ENCODE results near the gene PRSS23. TPM values are rescaled to one million over a fixed set of nuclear protein-coding genes. Genes with fewer than 3 reads are reported as not detected.

PRSS23 gene, protein sequence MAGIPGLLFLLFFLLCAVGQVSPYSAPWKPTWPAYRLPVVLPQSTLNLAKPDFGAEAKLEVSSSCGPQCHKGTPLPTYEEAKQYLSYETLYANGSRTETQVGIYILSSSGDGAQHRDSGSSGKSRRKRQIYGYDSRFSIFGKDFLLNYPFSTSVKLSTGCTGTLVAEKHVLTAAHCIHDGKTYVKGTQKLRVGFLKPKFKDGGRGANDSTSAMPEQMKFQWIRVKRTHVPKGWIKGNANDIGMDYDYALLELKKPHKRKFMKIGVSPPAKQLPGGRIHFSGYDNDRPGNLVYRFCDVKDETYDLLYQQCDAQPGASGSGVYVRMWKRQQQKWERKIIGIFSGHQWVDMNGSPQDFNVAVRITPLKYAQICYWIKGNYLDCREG
- 102 and 104 TPM in 2 replicates for total RNA-seq

DNA sequence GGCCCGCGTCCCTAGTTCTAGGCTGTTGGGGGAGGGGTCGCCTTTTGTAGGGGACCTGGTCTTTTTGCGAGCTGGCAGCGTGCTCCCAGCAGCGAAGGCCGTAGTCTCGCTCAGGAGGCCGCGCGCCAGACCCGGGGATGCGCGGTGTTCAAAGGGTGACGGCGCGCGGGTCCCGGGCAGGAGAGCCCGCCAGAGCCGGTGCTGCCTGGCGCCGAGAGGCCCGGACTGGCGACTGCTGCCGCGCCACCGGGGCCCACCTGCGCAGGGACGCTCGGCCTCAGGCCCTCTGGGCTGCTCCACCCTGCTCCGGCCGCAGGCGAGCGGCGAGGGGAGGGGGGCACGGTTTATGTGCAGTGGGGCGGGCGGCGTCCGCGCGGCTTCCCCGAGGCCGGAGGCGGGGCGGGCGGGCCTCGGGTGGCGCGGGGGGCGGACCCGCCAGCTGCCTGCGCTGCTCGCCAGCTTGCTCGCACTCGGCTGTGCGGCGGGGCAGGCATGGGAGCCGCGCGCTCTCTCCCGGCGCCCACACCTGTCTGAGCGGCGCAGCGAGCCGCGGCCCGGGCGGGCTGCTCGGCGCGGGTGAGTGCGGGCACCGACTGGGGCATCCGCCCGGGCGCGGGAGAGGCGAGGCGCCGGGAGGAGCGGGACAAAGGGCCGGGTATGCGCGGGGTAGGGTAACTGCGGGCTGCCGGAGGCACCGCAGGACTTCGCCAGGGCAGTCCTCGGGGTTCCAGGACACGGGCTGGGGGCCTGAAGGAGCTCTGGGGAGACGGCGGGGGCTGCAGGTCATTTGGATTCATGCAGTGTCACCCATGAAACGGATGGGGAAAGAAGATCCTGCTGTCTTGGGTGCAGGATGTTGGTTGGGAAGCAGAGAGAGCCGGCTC, at the start of gene PRSS23:
Gene PRSS23, plus strand, starts transcription at position 467 of the 884 bp plus-strand sequence. CDS start 7,102 bp downstream, outside the sequence.

Other genes with a start within 250 kb of the PRSS23 start
- 11.1 and 12.4 TPM in 2 replicates for gene ME3, start 127.9 kb upstream of the PRSS23 start, total RNA-seq
- 0.85 and 1.2 TPM in 2 replicates for gene FZD4, start 154.9 kb downstream of the PRSS23 start, total RNA-seq
- gene TMEM135, start 237.4 kb downstream of the PRSS23 start, total RNA-seq: 7.7 and 14.3 TPM in 2 replicates

All from tracheal epithelial cell (primary cell).